B cell (primary cell): Measurements from ENCODE around the gene INSRR. TPM values are rescaled to one million over a fixed set of nuclear protein-coding genes. Genes with fewer than 3 reads are reported as not detected.

Experiments
- ATAC-seq: fragments of 200-7000 bp; cut with Tn5 transposase; one replicate; pipeline ENCODE4 v1.10.0; 2021; ENCODE audit warnings: low read depth, mild to moderate bottlenecking, moderate number of reproducible peaks, moderate library complexity
- CTCF ChIA-PET: fragments of 350-600 bp; sonication (Branson Sonifier 250); formaldehyde crosslinking; loops from one replicate; lab custom pipeline; 2021; ENCODE audit warnings: antibody characterized with exemption, inconsistent platforms; lab: Charles Lee
- POLR2A ChIA-PET: fragments of 350-600 bp; sonication (Branson Sonifier 250); formaldehyde crosslinking; loops from one replicate; lab custom pipeline; 2021; ENCODE audit warnings: antibody characterized with exemption; lab: Charles Lee
- DNase-seq: peaks from one replicate; pipeline ENCODE4 v3.0.0; 2013
- H2AFZ ChIP-seq: 2 replicates; pipeline ENCODE4 v1.6.1; 2012; ENCODE audit warnings: mild to moderate bottlenecking, low read depth, low read length; ENCODE audit not compliant: insufficient read depth, poor library complexity, severe bottlenecking
- H3K27ac ChIP-seq, 2 donors: 1 replicate in 1 of 2; 2 replicates in 1 of 2; pipeline ENCODE4 v1.5.1; 2012 to 2013; ENCODE audit warnings: low read length in 2 of 2, mild to moderate bottlenecking in 2 of 2, moderate library complexity in 1 of 2
- H3K27me3 ChIP-seq, 4 experiments: fragments of 200-600 bp in 1 of 4; sonication (generic) in 1 of 4; replicated peaks in 1 of 4; 1 replicate in 2 of 4; 2 replicates in 2 of 4; pipeline versions ENCODE4 v1.6.1 to v1.7.0; 2013 to 2016; ENCODE audit warnings: low read length in 3 of 4, mild to moderate bottlenecking in 2 of 4, mixed read lengths in 1 of 4, moderate library complexity in 1 of 4; ENCODE audit not compliant: insufficient read depth in 4 of 4, control insufficient read depth in 3 of 4; ENCODE audit errors: control extremely low read depth in 1 of 4
- H3K36me3 ChIP-seq, 2 experiments: replicated peaks in 1 of 2; 1 replicate in 1 of 2; 2 replicates in 1 of 2; pipeline versions ENCODE4 v1.6.1 to v1.7.1; 2013; ENCODE audit warnings: low read length in 1 of 2; ENCODE audit not compliant: insufficient read depth in 2 of 2, control insufficient read depth in 1 of 2; ENCODE audit errors: control extremely low read depth in 1 of 2, extremely low read depth in 1 of 2
- H3K4me1 ChIP-seq, 2 donors: fragments of 200-600 bp in 1 of 2; sonication (generic) in 1 of 2; 1 replicate in 1 of 2; 2 replicates in 1 of 2; pipeline versions ENCODE4 v1.5.1 to v1.6.1; 2013 to 2017; ENCODE audit warnings: low read length in 2 of 2; ENCODE audit not compliant: control insufficient read depth in 2 of 2, insufficient read depth in 2 of 2
- H3K4me2 ChIP-seq: replicated peaks from 2 replicates; pipeline ENCODE3; 2012; ENCODE audit warnings: mild to moderate bottlenecking, low read depth, low read length; ENCODE audit not compliant: poor library complexity, severe bottlenecking
- H3K4me3 ChIP-seq, 5 experiments: fragments of 200-600 bp in 1 of 5; sonication (generic) in 1 of 5; 1 replicate in 3 of 5; 2 replicates in 2 of 5; pipeline versions ENCODE4 v1.5.1 to v1.7.0; 2011 to 2016; ENCODE audit warnings: low read length in 4 of 5, mild to moderate bottlenecking in 4 of 5, low read depth in 2 of 5, control low read depth in 1 of 5, moderate library complexity in 1 of 5; ENCODE audit not compliant: insufficient read depth in 1 of 5; ENCODE audit errors: control extremely low read depth in 1 of 5, extremely low read depth in 1 of 5
- H3K79me2 ChIP-seq: fragments of 200-600 bp; sonication (generic); one replicate; pipeline ENCODE4 v1.6.0; 2016; ENCODE audit warnings: low read length; ENCODE audit not compliant: control insufficient read depth, insufficient read depth
- H3K9ac ChIP-seq: fragments of 200-600 bp; sonication (generic); 2 replicates; pipeline ENCODE4 v1.6.1; 2017; ENCODE audit warnings: mild to moderate bottlenecking, low read length, moderate library complexity
- H3K9me3 ChIP-seq, 3 donors: one replicate each; pipeline versions ENCODE4 v1.6.1 to v1.7.1; 2013; ENCODE audit warnings: low read length in 2 of 3; ENCODE audit not compliant: control insufficient read depth in 2 of 3, insufficient read depth in 1 of 3; ENCODE audit errors: control extremely low read depth in 1 of 3
- H4K20me1 ChIP-seq: 2 replicates; pipeline ENCODE4 v1.6.0; 2012; ENCODE audit warnings: mild to moderate bottlenecking, low read length; ENCODE audit not compliant: insufficient read depth, control insufficient read depth, poor library complexity, severe bottlenecking
- H3K27ac Mint-ChIP-seq: one replicate; pipeline ENCODE4 v1.8.0; 2021; ENCODE audit warnings: mixed read lengths
- H3K27me3 Mint-ChIP-seq: one replicate; pipeline ENCODE4 v1.8.0; 2021; ENCODE audit warnings: mixed read lengths
- H3K4me1 Mint-ChIP-seq: one replicate; pipeline ENCODE4 v1.8.0; 2021; ENCODE audit warnings: mixed read lengths
- H3K4me3 Mint-ChIP-seq: one replicate; pipeline ENCODE4 v1.8.0; 2021; ENCODE audit warnings: mixed read lengths
- H3K9me3 Mint-ChIP-seq: one replicate; pipeline ENCODE4 v1.8.0; 2022; ENCODE audit warnings: mixed read lengths; ENCODE audit not compliant: insufficient read depth
- EZH2 ChIP-seq: IDR thresholded peaks from 2 replicates; pipeline ENCODE4 v1.6.1; 2012; ENCODE audit warnings: borderline replicate concordance, low read depth, mild to moderate bottlenecking, moderate library complexity, low read length; ENCODE audit not compliant: insufficient read depth, poor library complexity, severe bottlenecking
- WGBS: methylation state at CpG from one replicate; pipeline ENCODE4 v1.1.5; 2013; ENCODE audit warnings: missing lambda C conversion rate; ENCODE audit not compliant: insufficient coverage; 5-methylcytosine and 5-hydroxymethylcytosine counted together
- intact Hi-C: fragments of 100-400 bp; cut with micrococcal nuclease; formaldehyde crosslinking; loops from one replicate; pipeline ENCODE4 v1.10.0; 2022
- polyA plus RNA-seq: library from polyadenylated mRNA; depleted of rRNA; stranded (reverse); fragments of >200 nt; gene quantifications from 2 replicates; pipeline ENCODE4 v1.2.3, GENCODE V29; 2012
- total RNA-seq, 2 donors: library from RNA; stranded (reverse); fragments of 120-200 nt in 1 of 2; gene quantifications; 1 replicate in 1 of 2; 2 replicates in 1 of 2; pipeline versions ENCODE4 v1.2.3 to v1.2.4, GENCODE V29; 2013 to 2022
- TF ChIP-seq, protein P1 (sequence below): fragments of 200-600 bp; IDR thresholded peaks from one replicate; pipeline ENCODE4 v1.8.0; 2022; ENCODE audit warnings: antibody characterized with exemption, mild to moderate bottlenecking

INSRR gene
- total and polyA plus RNA-seq, 2 donors (not counting 1 experiment from before 2014, with no cell fraction given) = not detected

DNA sequence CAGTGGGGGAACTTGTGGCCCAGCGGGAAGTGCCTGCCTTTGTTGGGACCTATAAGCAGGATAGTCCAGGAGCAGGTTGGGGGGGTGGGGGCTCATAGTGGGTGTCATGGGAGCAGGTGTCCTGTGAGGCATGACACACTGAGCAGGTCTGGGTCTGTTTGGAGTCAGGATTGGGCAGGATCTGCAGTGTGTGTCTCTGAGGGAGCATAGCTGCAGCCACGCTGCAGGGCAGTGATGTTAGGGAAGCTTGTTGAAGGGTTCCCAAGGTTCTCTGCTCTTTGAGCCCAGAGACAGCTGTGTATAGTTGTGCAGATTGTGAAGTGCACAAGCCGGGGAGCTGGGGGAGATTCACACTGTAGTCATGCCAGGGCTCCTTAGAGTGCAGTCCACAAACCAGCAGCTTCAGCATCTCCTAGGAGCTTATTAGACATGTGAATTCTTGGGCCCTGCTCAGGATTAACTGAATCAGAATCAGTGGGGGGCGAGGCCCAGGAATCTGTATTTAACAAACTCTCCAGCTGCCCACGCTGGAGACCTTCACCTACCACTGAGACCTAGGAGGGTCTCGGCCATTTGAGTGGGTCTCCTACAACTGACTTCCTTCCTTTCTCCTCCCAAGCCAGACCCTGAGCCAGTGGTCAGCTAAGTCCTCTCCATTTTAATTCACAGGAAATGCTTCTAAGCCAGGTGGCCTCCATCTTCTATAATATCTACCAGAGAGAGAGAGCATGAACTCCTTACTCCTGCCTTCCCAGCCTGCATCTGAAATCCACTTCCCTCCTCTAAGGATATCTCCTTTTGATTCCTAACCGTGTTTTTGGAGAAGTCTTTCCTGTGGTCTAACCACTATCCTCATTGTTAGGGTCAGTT, 11.1 kb downstream of the INSRR start:
- H3K27me3 Mint-ChIP-seq = peaks cover 70% of the 10 kb centered on the region
- 81% methylated on average over 6 of the region's 7 CpGs for WGBS
- no peaks in the 10 kb centered on the region for H3K36me3 ChIP-seq
- ATAC-seq (no peak), DNase-seq (no peak)
- CTCF ChIA-PET = interaction anchor here (1.5 to 1.9 kb wide), 2 partner anchors 9 to 50 kb away, joined by 4 to 7 read pairs; no protein-coding TSS in a partner anchor
- no peak overlapping the region for H3K4me3 ChIP-seq
- no peaks in the 10 kb centered on the region for H3K79me2 ChIP-seq
- TF ChIP-seq, protein P1, sequence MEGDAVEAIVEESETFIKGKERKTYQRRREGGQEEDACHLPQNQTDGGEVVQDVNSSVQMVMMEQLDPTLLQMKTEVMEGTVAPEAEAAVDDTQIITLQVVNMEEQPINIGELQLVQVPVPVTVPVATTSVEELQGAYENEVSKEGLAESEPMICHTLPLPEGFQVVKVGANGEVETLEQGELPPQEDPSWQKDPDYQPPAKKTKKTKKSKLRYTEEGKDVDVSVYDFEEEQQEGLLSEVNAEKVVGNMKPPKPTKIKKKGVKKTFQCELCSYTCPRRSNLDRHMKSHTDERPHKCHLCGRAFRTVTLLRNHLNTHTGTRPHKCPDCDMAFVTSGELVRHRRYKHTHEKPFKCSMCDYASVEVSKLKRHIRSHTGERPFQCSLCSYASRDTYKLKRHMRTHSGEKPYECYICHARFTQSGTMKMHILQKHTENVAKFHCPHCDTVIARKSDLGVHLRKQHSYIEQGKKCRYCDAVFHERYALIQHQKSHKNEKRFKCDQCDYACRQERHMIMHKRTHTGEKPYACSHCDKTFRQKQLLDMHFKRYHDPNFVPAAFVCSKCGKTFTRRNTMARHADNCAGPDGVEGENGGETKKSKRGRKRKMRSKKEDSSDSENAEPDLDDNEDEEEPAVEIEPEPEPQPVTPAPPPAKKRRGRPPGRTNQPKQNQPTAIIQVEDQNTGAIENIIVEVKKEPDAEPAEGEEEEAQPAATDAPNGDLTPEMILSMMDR = no peak
- no peak for TF ChIP-seq EZH2
- H3K27me3 ChIP-seq = peaks cover 0 to 56% (median 27%) of the 10 kb centered on the region in 4 experiments
- no peaks in the 10 kb centered on the region for H4K20me1 ChIP-seq
- H3K4me3 Mint-ChIP-seq = no peak overlapping the region
- intact Hi-C loops = no loop called here
- POLR2A ChIA-PET = no interaction called here
- peaks cover 8 to 12% of the 10 kb centered on the region in 2 donors for H3K4me1 ChIP-seq
- no peak overlapping the region for H3K9ac ChIP-seq
- no peaks in the 10 kb centered on the region for H3K9me3 Mint-ChIP-seq
- no peak overlapping the region for H3K27ac ChIP-seq
- peaks cover 0 to 9% (median 0%) of the 10 kb centered on the region in 3 donors for H3K9me3 ChIP-seq
- peak overlapping the region; percentile 46 for H3K4me2 ChIP-seq
- H2AFZ ChIP-seq = no peak overlapping the region
- H3K27ac Mint-ChIP-seq = no peak overlapping the region
- peaks cover 17% of the 10 kb centered on the region for H3K4me1 Mint-ChIP-seq

DNA sequence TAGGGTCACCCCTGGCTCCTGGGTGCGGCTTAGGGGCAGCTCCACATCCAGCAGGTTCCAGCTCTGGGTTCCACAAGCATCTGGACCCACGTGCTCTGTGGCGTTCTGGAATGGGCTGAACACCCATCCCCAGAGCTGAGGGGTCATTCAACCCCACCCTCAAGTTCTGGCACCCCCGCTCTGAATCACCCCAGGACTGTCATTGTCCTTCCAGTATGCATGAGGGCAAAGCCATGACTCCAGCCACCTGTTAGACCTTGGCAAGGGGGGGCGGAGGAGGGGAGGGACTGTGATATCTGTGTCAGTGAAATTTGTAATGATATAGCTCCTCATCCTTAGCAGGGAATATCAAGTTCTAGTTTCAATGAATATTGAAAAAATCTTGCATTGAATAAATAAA, 12.3 kb downstream of the INSRR start:
- TF ChIP-seq, protein P1 = no peak
- no peak for TF ChIP-seq EZH2
- Histone ChIP-seq H3K79me2 (no peaks in the 10 kb centered on the region), H3K36me3 (no peaks in the 10 kb centered on the region), H3K4me1 (peaks cover 8 to 12% of the 10 kb centered on the region in 2 donors), H3K27me3 (peaks cover 0 to 65% (median 28%) of the 10 kb centered on the region in 4 experiments), H3K4me2 (no peak overlapping the region), H2AFZ (no peak overlapping the region), H3K9me3 (peaks cover 0 to 9% (median 0%) of the 10 kb centered on the region in 3 donors), H3K9ac (no peak overlapping the region), H3K27ac (no peak overlapping the region), H3K4me3 (no peak overlapping the region), H4K20me1 (no peaks in the 10 kb centered on the region)
- Mint-ChIP-seq H3K4me1 (peaks cover 17% of the 10 kb centered on the region), H3K27ac (no peak overlapping the region), H3K4me3 (no peak overlapping the region), H3K9me3 (no peaks in the 10 kb centered on the region), H3K27me3 (peaks cover 74% of the 10 kb centered on the region)
- ChIA-PET CTCF (no interaction called here), POLR2A (no interaction called here)
- intact Hi-C loops = no loop called here
- 94% methylated on average over 3 of the region's 5 CpGs for WGBS
- DNase-seq (no peak), ATAC-seq (no peak)
